OCI-M2 (cell line): ENCODE data around the gene MTFMT.
"Not testable (repeated sequence)": the region's sequence is repeated elsewhere in the genome, so short reads cannot be mapped to it uniquely, and the experiment has no call there.

Source experiments
- DNase-seq: peaks from one replicate; lab custom pipeline; 2025; ENCODE audit not compliant: unreplicated experiment; lab: John Stamatoyannopoulos, UW

The MTFMT gene

DNA sequence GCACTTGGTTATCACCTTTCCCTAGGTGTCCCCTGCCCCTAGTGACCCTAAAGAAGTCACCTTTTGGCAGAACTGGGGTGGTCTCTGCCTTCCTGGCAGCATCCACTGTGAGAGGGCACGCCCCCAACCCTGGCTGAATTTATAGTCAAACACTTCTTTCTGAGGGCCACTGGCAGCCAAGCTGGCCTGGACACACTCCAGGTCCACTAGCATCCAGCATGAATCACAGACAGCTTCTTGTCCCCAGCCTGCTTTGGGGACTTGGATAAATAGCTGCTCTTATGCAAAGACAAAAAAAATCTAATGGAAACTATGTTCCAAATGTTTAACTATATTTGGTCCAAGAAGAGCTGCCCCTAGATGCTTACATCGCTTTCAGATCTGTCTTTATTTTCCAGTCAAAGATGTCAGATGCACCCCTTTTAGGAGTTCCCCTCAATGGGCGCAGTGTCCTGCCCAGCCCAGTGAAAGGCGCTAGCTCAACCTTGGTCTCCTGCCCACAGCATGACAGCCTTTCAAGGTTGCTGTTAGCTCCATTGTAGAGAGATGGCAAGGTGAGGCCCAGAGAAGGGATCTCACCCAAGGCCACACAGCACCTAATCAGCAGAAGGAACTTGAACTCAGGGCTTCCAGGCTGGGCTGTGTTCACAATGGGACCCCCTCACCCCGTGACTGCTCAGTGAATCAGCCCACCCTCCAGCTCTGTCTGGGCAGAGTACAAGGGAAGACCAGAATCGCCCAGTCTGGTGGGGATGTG, 31.4 kb upstream of the MTFMT start:
- no peak for DNase-seq

- DNase-seq, result no peak
Measured at GRCh38 chr15:65059931-65060596, 30.6 kb upstream of the MTFMT start.

- DNase-seq, result no peak
Measured at GRCh38 chr15:65059369-65059750, 29.9 kb upstream of the MTFMT start.

DNA sequence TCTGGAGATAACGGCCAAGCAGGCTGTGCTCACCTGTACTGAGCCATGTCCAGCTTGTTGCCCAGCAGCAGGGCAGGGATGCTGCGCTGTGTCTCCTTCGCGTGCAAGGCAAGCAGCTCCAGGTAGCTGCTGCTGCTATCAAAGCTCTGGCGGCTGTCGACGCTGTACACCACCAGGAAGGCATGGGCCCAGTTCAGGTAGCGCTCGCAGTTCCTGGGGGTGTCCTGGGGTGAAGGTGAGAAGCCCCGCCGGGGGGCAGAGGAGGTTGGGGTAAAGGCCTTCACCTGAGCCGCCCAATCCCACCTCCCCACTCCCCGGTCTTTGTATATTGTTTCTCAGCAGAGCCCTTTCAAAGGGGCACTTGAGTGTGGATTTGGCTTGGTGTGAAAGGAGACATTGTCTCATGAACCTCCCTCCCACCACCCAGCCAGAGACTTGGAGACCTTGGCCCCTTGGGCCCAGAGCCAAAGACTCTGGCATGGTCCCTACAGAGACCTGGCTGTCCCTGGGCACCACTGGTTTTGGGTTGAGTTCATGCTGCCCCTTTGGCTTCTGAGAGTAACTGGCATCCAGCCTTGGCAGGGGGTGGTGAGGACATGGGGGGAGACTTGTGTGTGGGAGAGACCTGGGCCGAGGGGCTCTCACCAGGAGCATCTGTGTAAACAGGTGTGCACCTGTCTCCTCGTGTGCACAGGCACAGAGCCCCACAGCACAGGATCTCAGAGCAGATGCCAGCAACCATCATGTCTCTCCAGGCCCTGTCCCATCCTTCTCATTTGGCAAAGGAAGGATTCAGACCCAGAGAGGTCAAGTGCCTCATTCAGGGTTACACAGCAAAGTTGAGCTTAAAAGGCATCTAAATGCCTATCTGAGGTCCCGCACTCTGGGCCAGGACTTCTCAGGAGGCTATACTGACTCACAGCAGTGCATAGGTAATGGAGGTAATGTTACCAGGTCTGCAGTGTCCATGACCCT, 29.2 kb upstream of the MTFMT start:
- no peak for DNase-seq

DNA sequence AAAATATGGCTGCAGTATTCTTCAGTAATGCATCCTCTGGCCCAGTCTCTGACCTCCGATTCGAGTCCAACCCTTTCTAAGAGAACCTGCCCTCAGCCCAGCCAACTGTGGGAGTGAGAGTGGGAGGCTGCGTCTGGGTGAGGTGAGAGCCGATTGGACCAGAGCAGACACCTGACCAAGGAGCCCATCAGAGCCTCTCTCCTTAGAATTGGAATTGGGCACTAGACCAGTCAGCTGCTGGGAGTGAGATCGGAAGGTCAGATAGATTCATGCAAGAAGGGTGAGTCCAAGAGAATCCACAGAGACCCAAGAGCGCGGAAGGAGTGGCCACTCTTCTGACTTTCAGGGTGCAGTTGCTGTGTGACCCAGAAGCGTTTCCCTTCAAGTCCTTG, 28.1 kb upstream of the MTFMT start:
- DNase-seq, result no peak

DNA sequence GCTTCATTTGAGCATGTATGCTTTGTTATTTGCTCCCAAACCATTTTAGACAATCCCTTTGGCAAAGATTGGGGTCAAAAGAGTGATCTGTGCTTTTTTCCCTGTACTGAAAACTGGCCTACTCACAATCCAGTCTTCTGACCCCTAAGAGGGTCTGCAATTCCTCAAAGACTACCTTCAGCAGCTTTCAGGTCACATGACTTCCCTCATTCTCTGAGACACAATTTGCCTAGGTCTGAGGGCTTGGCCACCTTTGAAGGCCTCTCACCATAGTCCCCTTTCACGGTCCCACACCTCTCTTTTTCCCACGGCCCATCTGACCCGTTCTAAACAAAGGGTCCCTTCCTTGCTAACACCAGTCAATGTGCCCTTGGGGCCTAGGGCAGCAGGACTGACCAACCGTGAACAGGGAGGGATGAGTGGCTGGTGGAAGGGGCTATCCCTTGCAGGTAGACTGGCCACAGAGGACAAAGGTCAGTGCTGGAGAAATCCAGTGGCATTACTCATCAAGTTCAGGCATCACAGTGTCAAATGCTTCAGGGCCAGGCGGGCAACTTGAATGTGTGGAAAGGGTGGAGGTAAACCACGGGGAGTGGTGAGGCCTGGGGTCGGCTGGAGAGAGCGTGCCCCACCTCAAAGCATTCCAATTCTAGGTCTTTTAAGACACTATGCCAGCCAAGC, 27.6 kb upstream of the MTFMT start:
- no peak for DNase-seq

- no peak for DNase-seq
Measured at GRCh38 chr15:65056106-65056505, 26.7 kb upstream of the MTFMT start.

- no peak for DNase-seq
Measured at GRCh38 chr15:65055201-65055870, 25.9 kb upstream of the MTFMT start.

DNA sequence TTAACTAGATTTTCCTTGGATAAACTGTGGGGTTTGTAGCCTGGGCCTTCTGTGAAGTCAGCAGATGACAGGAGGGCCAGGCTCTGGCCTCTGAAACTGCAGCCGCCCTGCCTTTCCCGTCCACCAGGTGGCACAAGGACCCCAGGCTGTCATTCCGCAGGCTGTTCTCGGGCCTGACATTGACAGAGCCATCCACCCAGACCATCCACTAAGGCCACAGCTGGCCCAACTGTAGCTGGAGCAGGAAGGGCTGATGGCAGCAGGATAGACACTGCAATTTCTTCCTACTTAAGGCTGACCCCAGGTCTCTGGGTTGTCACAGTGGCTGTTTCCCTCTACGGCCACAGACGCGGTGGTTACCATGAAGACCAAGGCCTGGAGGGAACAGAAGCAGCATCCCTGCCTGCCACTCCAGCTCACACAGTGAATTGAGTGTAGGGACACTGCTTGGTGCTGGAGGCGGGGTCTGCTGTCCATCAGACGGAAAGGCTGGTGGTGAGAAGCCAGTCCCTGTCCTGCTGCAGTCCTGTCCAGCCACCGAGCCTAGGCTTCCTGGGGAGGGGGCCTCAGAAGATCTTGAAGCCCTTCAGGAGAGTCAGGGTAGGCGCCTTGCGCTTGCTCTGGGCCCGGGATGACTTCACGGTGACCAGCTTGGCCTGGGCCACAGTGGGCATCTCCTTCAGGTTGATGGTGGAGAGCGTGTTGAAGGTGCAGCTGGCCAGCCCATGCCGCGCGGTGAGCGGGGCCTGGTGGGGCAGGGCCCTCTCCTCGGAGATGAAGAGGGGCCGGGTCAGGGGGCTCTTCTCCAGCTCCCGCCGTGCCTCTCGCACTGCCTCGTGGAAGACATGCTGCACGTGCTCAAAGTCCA, 25.1 kb upstream of the MTFMT start:
- DNase-seq, result peak; percentile 19

- DNase-seq, result no peak
Measured at GRCh38 chr15:65052956-65053355, 23.5 kb upstream of the MTFMT start.

- DNase-seq, result no peak
Measured at GRCh38 chr15:65051266-65051665, 21.8 kb upstream of the MTFMT start.

GRCh38 chr15:65050270-65050669, 20.8 kb upstream of the MTFMT start:
- no peak for DNase-seq

DNA sequence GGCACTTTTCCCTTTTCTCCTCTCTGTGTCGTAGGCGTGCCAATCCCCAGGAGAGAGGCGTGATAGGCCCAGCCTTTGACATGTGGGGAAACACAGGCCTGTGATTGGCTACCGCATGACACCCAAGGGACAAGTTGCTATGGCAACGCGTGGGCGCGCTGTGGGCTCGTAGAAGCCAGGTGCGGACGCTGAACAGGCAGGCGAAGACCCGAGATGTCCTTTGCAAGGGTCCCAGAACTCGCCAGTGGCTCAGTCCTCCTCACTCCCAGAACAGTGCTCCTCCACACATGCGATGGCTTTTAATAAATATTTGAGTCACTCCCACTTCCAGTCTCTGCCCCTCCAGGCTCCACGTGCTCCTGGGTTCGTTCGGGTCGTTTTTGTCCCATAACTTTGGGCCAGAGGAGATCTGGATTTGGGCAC, 20.0 kb upstream of the MTFMT start:
- peak; percentile 74 for DNase-seq

DNA sequence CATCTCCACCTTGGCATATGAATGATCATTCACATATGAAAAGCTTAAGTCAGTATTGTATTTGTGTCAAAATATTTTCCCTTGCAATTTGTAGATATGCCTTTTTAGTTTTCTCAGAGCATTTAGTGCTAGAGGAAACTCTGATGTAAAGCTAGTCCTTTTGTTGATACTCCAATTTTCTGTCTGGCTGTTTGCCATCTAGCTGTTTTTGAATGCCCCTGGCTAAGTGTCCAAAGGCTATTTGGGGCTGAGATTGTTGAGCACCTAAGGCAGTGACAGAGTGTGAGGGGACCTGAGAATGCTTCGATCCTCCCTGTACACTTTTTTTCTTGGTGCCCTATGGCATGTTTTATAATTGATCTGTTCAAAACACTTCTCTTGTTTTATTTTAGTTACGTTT, 18.8 kb upstream of the MTFMT start:
- no peak for DNase-seq

GRCh38 chr15:65044724-65045481, 15.5 kb upstream of the MTFMT start, which contains the start of gene SLC51B:
Gene SLC51B, plus strand, starts transcription at chr15:65045387. Its CDS starts 4,618 bp downstream, at chr15:65050005.
- no peak for DNase-seq

DNA sequence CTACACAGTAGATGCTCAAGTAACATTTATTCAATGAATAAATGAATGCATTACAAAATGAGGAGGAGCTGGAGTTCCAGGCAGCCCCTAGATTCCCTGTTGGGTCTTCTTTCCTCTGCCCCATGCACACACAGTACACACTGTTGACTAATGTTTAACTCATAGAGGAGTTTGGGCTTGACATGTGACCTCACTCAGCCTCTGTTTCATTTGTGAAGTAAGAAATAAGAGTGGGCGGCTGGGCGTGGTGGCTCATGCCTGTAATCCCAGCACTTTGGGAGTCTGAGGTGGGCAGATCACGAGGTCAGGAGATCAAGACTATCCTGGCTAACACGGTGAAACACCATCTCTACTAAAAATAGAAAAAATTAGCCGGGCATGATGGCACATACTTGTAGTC, 14.8 kb upstream of the MTFMT start:
- DNase-seq, result not testable (repeated sequence)

GRCh38 chr15:65042776-65043327, 13.4 kb upstream of the MTFMT start:
- no peak for DNase-seq

- no peak for DNase-seq
Measured at GRCh38 chr15:65041787-65042186, 12.3 kb upstream of the MTFMT start.
